CD4-positive, alpha-beta T cell treated with Interleukin-15 for 4 hours (primary cell): ENCODE results near the gene HTR2B.
A peak's percentile ranks its signal among the peaks of the same experiment; 100 is the strongest.
"Not testable (repeated sequence)": the region's sequence is repeated elsewhere in the genome, so short reads cannot be mapped to it uniquely, and the experiment has no call there.

Source experiments
- DNase-seq: peaks from one replicate; pipeline ENCODE4 v3.0.0-alpha.2; 2020; ENCODE audit warnings: low spot score

Gene HTR2B

DNA sequence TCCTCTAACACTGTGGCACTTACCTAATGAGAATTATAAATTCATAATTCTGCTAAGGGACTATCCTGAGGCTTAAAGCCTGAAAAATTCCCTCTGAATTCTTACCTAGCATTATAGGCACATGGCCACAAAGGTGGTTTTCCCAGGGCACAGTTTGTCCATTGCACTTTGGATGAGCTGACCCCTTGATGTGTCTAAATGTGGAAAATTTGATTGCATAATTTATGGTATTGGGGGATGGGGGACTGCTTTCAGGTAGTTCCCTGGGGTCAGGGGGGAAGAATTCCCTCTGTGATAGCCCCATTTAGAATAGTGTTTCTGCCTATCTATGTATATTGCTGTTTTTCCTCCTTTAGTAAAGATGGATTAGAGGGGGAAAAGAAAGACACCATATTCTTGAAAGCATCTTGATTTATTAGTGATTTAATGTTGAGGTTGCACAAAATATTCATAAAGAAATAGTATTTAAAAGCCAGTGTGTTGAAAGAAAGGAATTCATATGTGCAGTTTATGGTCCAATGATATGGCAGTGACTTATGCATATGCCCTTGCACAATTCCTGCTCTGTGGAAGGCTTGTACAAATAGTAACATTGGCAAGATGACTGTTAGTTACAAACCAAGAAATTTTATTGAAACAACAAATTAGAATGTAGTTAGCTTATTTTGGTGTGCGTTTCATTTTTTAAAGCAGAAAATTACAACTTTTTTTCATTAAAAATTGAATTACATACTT is 8.7 kb upstream of the HTR2B start:
- no peak for DNase-seq

DNA sequence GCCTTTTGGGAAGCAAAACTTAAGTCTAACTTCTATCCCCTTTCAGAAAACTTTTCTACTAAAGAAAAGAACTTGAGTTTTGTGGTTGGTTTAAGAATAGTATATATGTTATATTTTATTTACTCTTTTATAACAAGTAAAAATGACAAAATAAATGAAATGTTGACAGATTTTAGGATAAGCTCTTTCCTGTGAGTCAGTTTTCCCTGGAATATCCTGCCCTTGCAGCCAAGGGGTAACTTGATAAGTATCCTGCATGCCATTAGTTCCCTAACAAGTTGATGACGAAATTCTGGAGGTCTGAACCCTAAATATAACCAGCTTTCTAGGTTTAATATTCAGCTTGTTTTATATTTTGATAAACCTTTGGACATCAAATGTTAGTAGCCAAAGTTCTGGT is 7.3 kb upstream of the HTR2B start:
- DNase-seq = no peak

DNA sequence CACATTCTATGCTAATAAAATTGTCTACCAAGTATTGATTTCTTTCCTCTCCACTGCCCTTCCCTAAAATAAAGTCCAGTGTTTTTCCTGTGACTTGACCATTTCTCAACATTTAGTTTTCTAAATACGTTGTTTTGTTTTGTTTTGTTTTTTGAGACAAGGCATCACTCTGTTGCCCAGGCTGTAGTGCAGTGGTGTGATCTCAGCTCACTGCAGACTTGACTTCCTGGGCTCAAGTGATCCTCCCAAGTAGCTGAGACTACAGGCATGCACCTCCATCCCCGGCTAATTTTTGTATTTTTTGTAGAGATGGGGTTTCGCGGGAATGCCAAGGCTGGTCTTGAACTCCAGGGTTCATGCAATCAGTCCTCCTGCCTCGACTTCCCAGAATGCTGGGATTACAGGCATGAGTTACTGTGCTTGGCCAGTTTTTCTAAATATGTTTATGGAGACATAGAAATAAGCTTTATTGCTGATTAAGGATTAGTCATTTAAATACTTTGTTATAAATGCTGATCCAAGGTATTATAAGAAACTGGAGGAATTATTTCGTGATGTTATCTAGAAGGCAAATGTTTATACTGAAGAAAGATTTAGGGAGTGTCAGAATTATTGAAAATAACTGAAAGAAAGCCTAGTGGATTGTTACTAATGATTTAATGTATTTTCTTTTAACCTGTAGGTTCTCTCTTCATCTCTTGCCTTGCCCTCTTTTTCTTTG is 5.7 kb upstream of the HTR2B start:
- DNase-seq = no peak

- no peak for DNase-seq
These were observed 4.4 kb upstream of the HTR2B start for GRCh38 chr2:231129216-231129615.

DNA sequence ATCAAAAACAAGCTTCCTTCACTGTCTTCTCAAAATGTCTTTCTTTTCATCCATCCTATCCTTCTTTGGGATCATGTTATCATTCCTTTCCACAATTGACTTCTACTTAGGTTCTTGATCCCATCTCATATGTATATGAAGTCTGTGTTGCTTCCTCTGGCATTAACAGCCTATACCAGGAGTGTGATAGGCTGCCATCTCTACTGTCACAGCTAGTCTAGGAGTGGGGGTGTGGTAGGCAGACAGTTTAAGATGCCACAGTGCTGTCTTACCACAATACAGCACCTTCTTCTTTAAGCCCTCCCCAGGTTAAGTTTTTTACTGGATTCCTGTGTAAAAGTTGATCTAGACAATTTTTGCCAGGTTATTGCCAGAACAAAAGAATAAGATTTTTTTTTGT is 3.7 kb upstream of the HTR2B start:
- DNase-seq = no peak

- DNase-seq = no peak
These were observed 3.1 kb upstream of the HTR2B start for GRCh38 chr2:231127936-231128335.

DNA sequence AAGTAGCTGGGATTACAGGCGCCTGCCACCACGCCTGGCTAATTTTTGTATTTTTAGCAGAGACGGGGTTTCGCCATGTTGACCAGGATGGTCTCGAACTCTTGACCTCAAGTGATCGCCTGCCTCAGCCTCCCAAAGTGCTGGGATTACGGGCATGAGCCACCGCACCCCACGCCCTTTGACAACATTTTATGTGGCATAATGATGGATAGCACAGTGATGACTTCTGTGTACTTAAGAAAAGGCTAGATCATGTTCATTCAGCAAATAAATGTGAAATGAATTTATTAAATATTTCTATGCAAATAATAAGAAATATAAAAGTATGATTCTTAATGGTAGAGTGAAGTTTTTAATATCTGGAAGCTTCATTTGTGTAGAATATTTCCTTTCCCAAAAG is 2.6 kb upstream of the HTR2B start:
- no peak for DNase-seq

DNA sequence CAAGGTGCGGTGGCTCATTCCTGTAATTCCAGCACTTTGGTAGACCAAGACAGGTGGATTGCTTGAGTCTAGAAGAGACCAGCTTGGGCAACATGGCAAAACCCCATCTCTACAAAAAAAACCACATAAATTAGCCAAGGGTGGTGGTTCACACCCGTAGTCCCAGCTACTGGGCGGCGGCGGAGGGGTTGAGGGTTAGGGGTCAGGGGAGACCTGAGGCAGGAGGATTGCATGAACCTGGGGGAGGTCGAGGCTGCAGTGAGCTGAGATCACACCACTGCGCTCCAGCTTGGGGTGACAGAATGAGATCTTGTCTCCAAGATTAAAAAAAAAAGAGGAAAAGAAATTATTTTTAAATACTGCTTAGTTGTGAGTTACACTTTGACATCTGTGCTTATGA is 1.3 kb upstream of the HTR2B start:
- no peak for DNase-seq

DNA sequence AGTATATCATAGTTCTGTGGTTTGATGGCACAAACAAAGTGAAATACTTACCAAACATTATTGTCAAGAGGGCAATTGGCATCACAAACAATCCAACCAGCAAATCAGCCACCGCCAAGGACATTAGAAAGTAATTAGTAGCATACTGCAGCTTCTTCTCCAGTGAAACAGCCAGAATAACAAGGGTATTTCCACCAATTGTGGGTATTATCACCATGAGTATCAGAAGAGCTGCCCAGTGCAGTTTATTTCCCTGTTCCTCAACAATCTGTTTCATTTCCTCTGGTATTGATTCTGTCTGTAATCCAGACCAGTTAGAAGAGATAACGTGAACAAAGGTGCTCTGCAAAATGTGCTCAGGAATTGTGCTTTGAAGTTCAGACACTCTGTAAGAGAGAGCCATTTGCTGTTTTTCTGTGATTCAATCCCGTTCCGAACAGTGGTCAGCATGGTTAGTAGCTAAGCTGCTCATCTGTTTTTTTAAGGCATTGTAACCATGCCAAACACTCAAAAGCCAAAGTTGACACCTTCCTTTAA is 1.4 kb downstream of the HTR2B start:
- no peak for DNase-seq

DNA sequence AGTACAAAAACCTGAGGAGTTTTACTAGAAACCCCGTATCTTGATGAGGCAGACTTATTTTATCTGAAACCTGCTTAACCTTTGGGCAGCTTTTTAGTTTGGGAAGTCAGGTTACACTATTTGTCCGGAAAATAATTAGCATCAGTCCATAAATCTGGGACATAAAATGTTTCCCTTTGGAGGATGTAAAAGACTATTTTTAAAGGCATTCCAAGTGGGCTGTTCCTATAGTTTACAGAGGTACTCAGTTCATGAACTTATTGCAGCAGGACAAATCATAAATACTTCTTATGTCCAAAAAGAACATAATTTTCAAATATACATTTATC is 6.3 kb downstream of the HTR2B start:
- DNase-seq = no peak

GRCh38 chr2:231117922-231118613 is 6.8 kb downstream of the HTR2B start:
- no peak for DNase-seq

- DNase-seq = no peak
These were observed 7.7 kb downstream of the HTR2B start for GRCh38 chr2:231117148-231117547.

GRCh38 chr2:231115651-231116050 is 9.2 kb downstream of the HTR2B start:
- no peak for DNase-seq

- no peak for DNase-seq
These were observed 11.4 kb downstream of the HTR2B start for GRCh38 chr2:231113489-231113888.

DNA sequence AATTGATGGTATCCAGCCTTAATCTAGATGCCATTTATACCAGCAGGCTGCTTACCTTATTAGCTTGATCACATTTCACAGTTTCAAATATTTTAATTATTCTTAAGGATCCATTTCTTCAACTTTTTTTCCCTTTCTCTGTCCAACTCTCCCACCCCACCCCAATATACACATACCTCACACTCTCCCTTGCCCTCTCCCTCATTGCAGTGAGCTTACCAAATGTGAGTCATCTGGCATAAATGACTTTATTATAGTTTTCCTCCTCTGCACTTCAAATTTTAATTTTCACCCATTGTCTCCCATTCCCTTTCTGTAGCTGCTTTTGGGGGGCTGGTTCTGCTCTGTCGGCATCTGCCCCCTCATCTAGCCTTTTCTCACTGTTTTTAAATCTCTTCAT is 12.9 kb downstream of the HTR2B start:
- no peak for DNase-seq

- no peak for DNase-seq
These were observed 14.3 kb downstream of the HTR2B start for GRCh38 chr2:231110551-231110950.

DNA sequence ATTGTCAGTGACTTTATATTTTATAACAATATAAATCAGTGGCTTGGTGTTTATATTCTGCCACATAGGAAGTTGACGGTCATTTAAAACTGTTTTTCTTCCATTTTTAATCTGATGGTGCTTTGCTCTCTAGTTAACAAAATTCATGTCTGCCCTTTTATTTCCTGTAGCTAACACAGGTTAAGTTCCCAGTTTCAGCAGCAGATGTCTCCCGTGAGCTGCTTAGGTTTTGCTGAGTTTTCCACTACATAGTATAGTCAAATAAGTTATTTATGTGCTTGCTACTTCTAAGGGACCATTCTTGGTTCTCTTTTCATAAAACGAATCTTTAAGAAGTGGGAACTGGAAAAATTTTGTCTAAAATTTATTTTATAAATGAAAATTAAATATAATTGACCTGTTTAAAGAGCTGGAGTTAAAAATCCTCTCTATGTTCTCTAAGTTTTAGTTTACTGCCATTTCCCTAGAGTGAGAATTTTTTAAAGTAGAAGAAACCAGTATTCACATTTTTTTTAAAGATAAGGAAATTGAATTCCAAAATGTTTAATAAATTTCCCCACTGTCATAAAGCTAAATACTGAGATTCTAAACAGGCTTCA is 20.6 kb downstream of the HTR2B start:
- DNase-seq = peak; percentile 55

- no peak for DNase-seq
These were observed 22.1 kb downstream of the HTR2B start for GRCh38 chr2:231102772-231103171.

DNA sequence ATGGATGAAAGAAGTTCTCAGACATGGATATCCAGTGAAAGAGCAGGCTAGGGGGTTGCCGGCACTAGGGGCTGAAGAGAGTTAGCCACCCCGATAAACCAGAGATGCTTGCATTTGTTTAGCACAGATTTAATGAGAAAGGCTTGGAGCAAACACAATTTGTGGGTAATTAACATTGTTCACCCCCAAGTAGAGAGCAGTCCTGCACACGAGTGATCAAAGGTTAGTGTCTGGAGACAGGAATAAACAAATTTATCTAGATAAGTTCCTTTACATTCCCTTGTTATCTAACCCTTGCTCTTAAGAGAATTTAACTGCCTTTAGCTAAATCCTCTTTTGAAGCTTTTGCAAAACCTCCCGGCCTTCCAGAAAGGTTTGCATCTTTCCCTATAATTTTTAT is 23.9 kb downstream of the HTR2B start:
- no peak for DNase-seq

DNA sequence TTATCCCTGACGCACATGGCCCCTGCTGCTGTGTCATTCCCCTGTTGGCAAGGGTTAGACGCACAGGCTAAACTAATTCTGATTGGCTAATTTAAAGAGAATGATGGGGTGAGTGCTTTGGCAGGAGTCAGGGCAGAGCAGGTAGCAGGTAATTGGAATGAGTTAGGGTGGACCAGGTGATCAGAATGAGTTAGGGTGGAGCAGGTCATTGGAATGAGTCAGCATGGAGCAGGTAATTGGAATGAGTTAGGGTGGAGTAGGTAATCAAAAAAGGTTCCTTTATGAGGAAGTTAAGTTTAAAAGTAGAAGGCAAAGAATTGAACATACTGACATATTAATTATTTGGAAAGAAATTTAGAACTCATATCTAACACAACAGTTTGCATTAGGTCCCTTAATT is 24.5 kb downstream of the HTR2B start:
- DNase-seq = not testable (repeated sequence)

GRCh38 chr2:231099918-231100317 is 24.9 kb downstream of the HTR2B start:
- DNase-seq = no peak

- no peak for DNase-seq
These were observed 30.0 kb downstream of the HTR2B start for GRCh38 chr2:231094736-231095346.
